Uterus (tissue), 2 donors: ENCODE measurements around the gene CFAP251.

Source experiments
- CTCF ChIP-seq, 4 experiments: fragments of 200-600 bp in 2 of 4; fragments of 450-650 bp in 2 of 4; sonication (generic) in 2 of 4; IDR thresholded peaks; one replicate each; pipeline ENCODE4 v1.5.1; 2016 to 2019; ENCODE audit warnings: antibody characterized with exemption in 4 of 4, mild to moderate bottlenecking in 2 of 4, moderate library complexity in 1 of 4
- POLR2A ChIP-seq, 2 donors: fragments of 450-650 bp; IDR thresholded peaks; one replicate each; pipeline ENCODE4 v1.6.1; 2016; ENCODE audit warnings: antibody characterized with exemption in 2 of 2, mild to moderate bottlenecking in 1 of 2, moderate library complexity in 1 of 2

- TF ChIP-seq CTCF (IDR thresholded peaks at IDR 0.05) (no peak), POLR2A (IDR thresholded peaks at IDR 0.05) (no peak)
These were observed 24.4 kb upstream of the CFAP251 start for GRCh38 chr12:121893961-121894460.
